Mucosa of gallbladder (tissue), 1 donor: Measurements from ENCODE around the gene YPEL1. TPM values are rescaled to one million over a fixed set of nuclear protein-coding genes. Genes with fewer than 3 reads are reported as not detected.
A peak's percentile ranks its signal among the peaks of the same experiment; 100 is the strongest.

Experiments
- DNase-seq: peaks from one replicate; pipeline ENCODE4 v3.0.0-alpha.2; 2020; ENCODE audit warnings: low spot score
- total RNA-seq: library from RNA; stranded (reverse); gene quantifications from one replicate; pipeline ENCODE4 v1.2.1, GENCODE V29; 2021
- donor health status: DM: no; HTN: no; CAD: no.

YPEL1 gene
- total RNA-seq, 1 donor from 2014 or later: 10.0 TPM

DNA sequence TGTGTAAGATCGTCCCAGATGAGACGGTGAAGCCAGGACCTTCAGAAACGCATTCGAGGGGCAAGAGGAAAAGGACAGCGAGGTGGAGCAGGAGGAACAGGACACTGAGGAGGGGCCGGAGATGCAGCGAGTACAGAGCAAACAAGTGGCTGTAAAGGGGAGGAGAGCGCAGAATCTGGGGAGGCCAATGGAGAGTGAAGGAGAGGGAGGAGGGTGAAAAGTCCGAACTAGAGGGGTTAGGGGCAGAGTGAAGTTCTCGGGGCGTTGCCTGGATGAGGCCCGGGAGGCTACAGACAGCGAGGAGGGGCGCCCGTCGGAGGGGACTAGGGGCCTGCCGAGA, 78.6 kb downstream of the YPEL1 start:
- DNase-seq: no peak

- no peak for DNase-seq
These were observed 82.7 kb downstream of the YPEL1 start for GRCh38 chr22:21652547-21653545.

- DNase-seq: peak; percentile 91
These were observed 83.5 kb downstream of the YPEL1 start for GRCh38 chr22:21652010-21652546.

DNA sequence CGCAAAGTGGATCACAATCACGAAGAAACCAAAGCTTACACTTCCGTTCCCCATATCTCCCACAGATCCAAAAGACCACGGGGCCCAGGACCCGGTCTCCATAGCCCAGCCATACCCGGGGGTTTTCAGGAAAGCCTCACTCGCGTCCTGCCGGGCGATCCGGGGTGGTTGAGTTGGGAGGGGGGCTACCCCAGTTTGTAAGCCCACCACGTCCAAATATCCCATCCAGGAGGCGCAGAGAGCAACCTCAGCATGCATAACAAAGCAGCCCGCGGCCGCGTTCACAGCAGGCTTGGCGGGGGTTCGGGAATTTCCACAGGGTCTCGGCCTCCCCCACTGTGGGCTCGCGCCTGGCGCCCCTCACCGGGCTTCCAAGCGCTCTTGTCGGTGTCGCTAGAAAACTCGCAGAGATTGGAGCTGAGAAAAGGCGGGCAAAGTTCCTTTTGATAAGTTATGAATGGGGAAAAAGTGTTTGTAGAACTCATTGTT, 84.0 kb downstream of the YPEL1 start:
- no peak for DNase-seq

- no peak for DNase-seq
These were observed 84.6 kb downstream of the YPEL1 start for GRCh38 chr22:21650823-21651520.

DNA sequence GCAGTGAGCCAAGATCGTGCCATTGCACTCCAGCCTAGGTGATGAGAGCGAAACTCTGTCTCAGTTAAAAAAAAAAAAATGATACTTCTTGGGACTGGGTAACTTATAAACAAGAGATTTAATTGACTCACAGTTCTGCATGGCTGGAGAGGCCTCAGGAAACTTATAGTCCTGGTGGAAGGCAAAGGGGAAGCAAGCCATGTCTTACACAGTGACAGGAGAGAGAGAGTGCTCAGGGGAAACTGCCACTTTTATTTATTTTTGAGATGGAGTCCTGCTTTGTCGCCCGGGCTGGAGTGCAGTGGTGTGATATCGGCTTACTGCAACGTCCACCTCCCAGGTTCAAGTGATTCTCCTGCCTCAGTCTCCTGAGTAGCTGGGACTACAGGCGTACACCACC, 85.3 kb downstream of the YPEL1 start:
- no peak for DNase-seq

Other genes starting within 250 kb of the YPEL1 start
- 0.26 TPM for gene RIMBP3C, start 184.3 kb downstream of the YPEL1 start, total RNA-seq
- gene UBE2L3, start 168.1 kb downstream of the YPEL1 start, total RNA-seq: 55.4 TPM
- 27.4 TPM for gene YDJC, start 105.8 kb downstream of the YPEL1 start, total RNA-seq
- 0.37 TPM for gene CCDC116, start 103.0 kb downstream of the YPEL1 start, total RNA-seq
- gene SDF2L1, start 93.5 kb downstream of the YPEL1 start, total RNA-seq: 61.4 TPM
- gene PPIL2, start 69.8 kb downstream of the YPEL1 start, total RNA-seq: 46.6 TPM
- 131 TPM for gene MAPK1, start 131.9 kb upstream of the YPEL1 start, total RNA-seq
- gene PPM1F, start 217.1 kb upstream of the YPEL1 start, total RNA-seq: 23.2 TPM
- gene TOP3B, start 247.0 kb upstream of the YPEL1 start, total RNA-seq: 33.1 TPM